Endothelial cell (in vitro differentiated cells): ENCODE results near the gene SLC9A9. TPM values are rescaled to one million over a fixed set of nuclear protein-coding genes. Genes with fewer than 3 reads are reported as not detected.

ENCODE experiments used
- DNase-seq: peaks from one replicate; pipeline ENCODE4 v3.0.0; 2021; ENCODE audit warnings: low spot score
- H3K27ac Mint-ChIP-seq: one replicate; pipeline ENCODE4 v1.8.0; 2021; ENCODE audit warnings: mixed read lengths, inconsistent platforms; ENCODE audit not compliant: unreplicated experiment
- H3K27me3 Mint-ChIP-seq: one replicate; pipeline ENCODE4 v1.8.0; 2021; ENCODE audit warnings: mild to moderate bottlenecking, moderate library complexity, mixed read lengths, inconsistent platforms; ENCODE audit not compliant: unreplicated experiment
- H3K36me3 Mint-ChIP-seq: one replicate; pipeline ENCODE4 v1.8.0; 2021; ENCODE audit warnings: mild to moderate bottlenecking, low read depth, mixed read lengths, inconsistent platforms; ENCODE audit not compliant: unreplicated experiment
- H3K4me1 Mint-ChIP-seq: one replicate; pipeline ENCODE4 v1.8.0; 2021; ENCODE audit warnings: mild to moderate bottlenecking, mixed read lengths, inconsistent platforms; ENCODE audit not compliant: unreplicated experiment
- H3K4me3 Mint-ChIP-seq: one replicate; pipeline ENCODE4 v1.8.0; 2021; ENCODE audit warnings: mild to moderate bottlenecking, mixed read lengths, inconsistent platforms; ENCODE audit not compliant: unreplicated experiment
- H3K9me3 Mint-ChIP-seq: one replicate; pipeline ENCODE4 v1.8.0; 2021; ENCODE audit warnings: mixed read lengths, inconsistent platforms; ENCODE audit not compliant: unreplicated experiment
- CTCF ChIP-seq: fragments of 200-600 bp; sonication (generic); IDR thresholded peaks from one replicate; pipeline ENCODE4 v1.5.0; 2021; ENCODE audit warnings: antibody characterized with exemption; ENCODE audit not compliant: unreplicated experiment
- total RNA-seq: library from RNA; stranded (reverse); fragmentation: NEBNext Ultra II Directional; extraction: Animal tissue kit (Norgen Biotek cat#: 25700); gene quantifications from one replicate; pipeline ENCODE4 v1.2.1, GENCODE V29; 2021; ENCODE audit not compliant: unreplicated experiment

SLC9A9 gene
- total RNA-seq, 1 donor from 2014 or later = 7.9 TPM

- no peak for TF ChIP-seq CTCF
- Mint-ChIP-seq H3K36me3 (no peaks in the 10 kb centered on the region), H3K27ac (no peak overlapping the region), H3K27me3 (peaks cover 3% of the 10 kb centered on the region), H3K9me3 (no peaks in the 10 kb centered on the region), H3K4me3 (no peak overlapping the region), H3K4me1 (peaks cover 4% of the 10 kb centered on the region)
- no peak for DNase-seq
Measured at GRCh38 chr3:143830786-143831185, 17.5 kb downstream of the SLC9A9 start.

GRCh38 chr3:143830063-143830462 is 18.2 kb downstream of the SLC9A9 start:
- no peak for DNase-seq
- Mint-ChIP-seq H3K27me3 (peaks cover 3% of the 10 kb centered on the region), H3K4me3 (no peak overlapping the region), H3K9me3 (no peaks in the 10 kb centered on the region), H3K4me1 (peaks cover 7% of the 10 kb centered on the region), H3K36me3 (no peaks in the 10 kb centered on the region), H3K27ac (no peak overlapping the region)
- no peak for TF ChIP-seq CTCF

- TF ChIP-seq CTCF = no peak
- Mint-ChIP-seq H3K4me3 (no peak overlapping the region), H3K27ac (no peak overlapping the region), H3K4me1 (peaks cover 16% of the 10 kb centered on the region), H3K36me3 (no peaks in the 10 kb centered on the region), H3K9me3 (no peaks in the 10 kb centered on the region), H3K27me3 (peaks cover 6% of the 10 kb centered on the region)
- no peak for DNase-seq
Measured at GRCh38 chr3:143827425-143827824, 20.8 kb downstream of the SLC9A9 start.

- no peak overlapping the region for H3K27ac Mint-ChIP-seq
- H3K4me1 Mint-ChIP-seq = peaks cover 16% of the 10 kb centered on the region
- no peaks in the 10 kb centered on the region for H3K36me3 Mint-ChIP-seq
Measured at GRCh38 chr3:143826296-143826695, 22.0 kb downstream of the SLC9A9 start.

GRCh38 chr3:143825513-143825912 is 22.8 kb downstream of the SLC9A9 start:
- DNase-seq = no peak
- Mint-ChIP-seq H3K4me3 (no peak overlapping the region), H3K36me3 (no peaks in the 10 kb centered on the region), H3K4me1 (peaks cover 16% of the 10 kb centered on the region), H3K9me3 (no peaks in the 10 kb centered on the region), H3K27ac (no peak overlapping the region), H3K27me3 (peaks cover 6% of the 10 kb centered on the region)
- TF ChIP-seq CTCF = no peak

More at GRCh38 chr3:143826296-143826695, 22.0 kb downstream of the SLC9A9 start:
- Mint-ChIP-seq H3K27me3 (peaks cover 6% of the 10 kb centered on the region), H3K9me3 (no peaks in the 10 kb centered on the region), H3K4me3 (no peak overlapping the region)
- no peak for TF ChIP-seq CTCF
- no peak for DNase-seq
